ENCODE results near the gene CAST.
"Not testable (repeated sequence)": the region's sequence is repeated elsewhere in the genome, so short reads cannot be mapped to it uniquely, and the experiment has no call there.

The CAST gene

GRCh38 chr5:96794757-96795156 lies 132.6 kb downstream of the CAST start:
- Histone ChIP-seq H3K9ac (ENCODE audit: low read length in 2 of 2) (no peak overlapping the region), H3K4me1 (ENCODE audit: control insufficient read depth, insufficient read depth, low read length) (peaks cover 6% of the 10 kb centered on the region), H3K27me3 (ENCODE audit: control insufficient read depth in 1 of 2, insufficient read depth in 2 of 2, low read length in 2 of 2) (no peaks in the 10 kb centered on the region), H3K27ac (ENCODE audit: low read length) (no peak overlapping the region), H3K4me3 (ENCODE audit: low read length in 2 of 2) (no peak overlapping the region), H3K36me3 (ENCODE audit: control insufficient read depth in 2 of 2, insufficient read depth in 2 of 2, low read length in 2 of 2) (peaks cover 27 to 40% of the 10 kb centered on the region in 2 donors), H3K9me3 (ENCODE audit: control insufficient read depth in 2 of 2, low read length in 2 of 2) (no peaks in the 10 kb centered on the region)

DNA sequence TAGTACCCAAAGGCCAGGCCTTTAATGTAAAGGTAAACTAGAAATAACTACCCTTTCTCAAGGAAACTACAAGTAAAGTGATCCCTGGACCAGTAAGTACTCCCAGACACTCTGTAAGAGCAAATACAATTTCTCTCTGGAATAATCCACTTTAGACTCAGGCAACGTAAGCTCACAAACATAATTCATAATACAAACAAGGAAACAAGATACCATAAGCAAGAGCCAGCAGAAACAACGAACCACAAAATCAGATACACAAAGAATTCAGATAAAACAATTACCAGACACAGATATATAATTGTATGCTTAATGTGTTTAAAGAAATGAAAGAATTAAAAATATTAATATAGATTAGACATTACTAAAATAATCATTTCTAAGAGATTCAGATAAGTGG lies 133.4 kb downstream of the CAST start:
- Histone ChIP-seq H3K27ac (ENCODE audit: low read length) (no peak overlapping the region), H3K27me3 (ENCODE audit: control insufficient read depth in 1 of 2, insufficient read depth in 2 of 2, low read length in 2 of 2) (no peaks in the 10 kb centered on the region), H3K9me3 (ENCODE audit: control insufficient read depth in 2 of 2, low read length in 2 of 2) (no peaks in the 10 kb centered on the region), H3K4me1 (ENCODE audit: control insufficient read depth, insufficient read depth, low read length) (peaks cover 6% of the 10 kb centered on the region), H3K4me3 (ENCODE audit: low read length in 2 of 2) (no peak overlapping the region), H3K36me3 (ENCODE audit: control insufficient read depth in 2 of 2, insufficient read depth in 2 of 2, low read length in 2 of 2) (peaks cover 32 to 44% of the 10 kb centered on the region in 2 donors), H3K9ac (ENCODE audit: low read length in 2 of 2) (no peak overlapping the region)

- H3K4me3 ChIP-seq (ENCODE audit: low read length in 2 of 2): no peak overlapping the region
- peaks cover 36 to 49% of the 10 kb centered on the region in 2 donors for H3K36me3 ChIP-seq (ENCODE audit: control insufficient read depth in 2 of 2, insufficient read depth in 2 of 2, low read length in 2 of 2)
- no peaks in the 10 kb centered on the region for H3K27me3 ChIP-seq (ENCODE audit: control insufficient read depth in 1 of 2, insufficient read depth in 2 of 2, low read length in 2 of 2)
- H3K4me1 ChIP-seq (ENCODE audit: control insufficient read depth, insufficient read depth, low read length): no peaks in the 10 kb centered on the region
- no peak overlapping the region for H3K27ac ChIP-seq (ENCODE audit: low read length)
- no peak overlapping the region for H3K9ac ChIP-seq (ENCODE audit: low read length in 2 of 2)
- H3K9me3 ChIP-seq (ENCODE audit: control insufficient read depth in 2 of 2, low read length in 2 of 2): no peaks in the 10 kb centered on the region
Observed at GRCh38 chr5:96796434-96796833, 134.3 kb downstream of the CAST start.

- H3K36me3 ChIP-seq (ENCODE audit: control insufficient read depth in 2 of 2, insufficient read depth in 2 of 2, low read length in 2 of 2): peaks cover 21 to 24% of the 10 kb centered on the region in 2 donors
- H3K4me1 ChIP-seq (ENCODE audit: control insufficient read depth, insufficient read depth, low read length); H3K9ac ChIP-seq (ENCODE audit: low read length in 2 of 2); H3K4me3 ChIP-seq (ENCODE audit: low read length in 2 of 2); H3K27me3 ChIP-seq (ENCODE audit: control insufficient read depth in 1 of 2, insufficient read depth in 2 of 2, low read length in 2 of 2); H3K9me3 ChIP-seq (ENCODE audit: control insufficient read depth in 2 of 2, low read length in 2 of 2); H3K27ac ChIP-seq (ENCODE audit: low read length): not testable (repeated sequence)
Observed at GRCh38 chr5:96801718-96802117, 139.5 kb downstream of the CAST start.

- Histone ChIP-seq H3K36me3 (ENCODE audit: control insufficient read depth in 2 of 2, insufficient read depth in 2 of 2, low read length in 2 of 2) (peaks cover 0 to 6% of the 10 kb centered on the region in 2 donors), H3K9me3 (ENCODE audit: control insufficient read depth in 2 of 2, low read length in 2 of 2) (no peaks in the 10 kb centered on the region), H3K4me3 (ENCODE audit: low read length in 2 of 2) (peak overlapping the region; percentile 69 to 93), H3K27ac (ENCODE audit: low read length) (peak overlapping the region; percentile 98), H3K4me1 (ENCODE audit: control insufficient read depth, insufficient read depth, low read length) (peaks cover 7% of the 10 kb centered on the region), H3K27me3 (ENCODE audit: control insufficient read depth in 1 of 2, insufficient read depth in 2 of 2, low read length in 2 of 2) (no peaks in the 10 kb centered on the region), H3K9ac (ENCODE audit: low read length in 2 of 2) (peak overlapping the region; percentile 81 to 93)
Observed at GRCh38 chr5:96807075-96807654, 145.0 kb downstream of the CAST start.

- Histone ChIP-seq H3K27me3 (ENCODE audit: control insufficient read depth in 1 of 2, insufficient read depth in 2 of 2, low read length in 2 of 2) (no peaks in the 10 kb centered on the region), H3K4me3 (ENCODE audit: low read length in 2 of 2) (peak overlapping the region; percentile 69 to 93), H3K4me1 (ENCODE audit: control insufficient read depth, insufficient read depth, low read length) (peaks cover 7% of the 10 kb centered on the region), H3K9me3 (ENCODE audit: control insufficient read depth in 2 of 2, low read length in 2 of 2) (no peaks in the 10 kb centered on the region), H3K36me3 (ENCODE audit: control insufficient read depth in 2 of 2, insufficient read depth in 2 of 2, low read length in 2 of 2) (peaks cover 0 to 2% of the 10 kb centered on the region in 2 donors), H3K27ac (ENCODE audit: low read length) (peak overlapping the region; percentile 98), H3K9ac (ENCODE audit: low read length in 2 of 2) (peak overlapping the region; percentile 81 to 93)
Observed at GRCh38 chr5:96808541-96808828, 146.3 kb downstream of the CAST start.

GRCh38 chr5:96808868-96809558 lies 146.8 kb downstream of the CAST start:
- Histone ChIP-seq H3K36me3 (ENCODE audit: control insufficient read depth in 2 of 2, insufficient read depth in 2 of 2, low read length in 2 of 2) (peaks cover 0 to 2% of the 10 kb centered on the region in 2 donors), H3K4me1 (ENCODE audit: control insufficient read depth, insufficient read depth, low read length) (peaks cover 7% of the 10 kb centered on the region), H3K27ac (ENCODE audit: low read length) (peak overlapping the region; percentile 98), H3K9ac (ENCODE audit: low read length in 2 of 2) (peak overlapping the region; percentile 81 to 93), H3K9me3 (ENCODE audit: control insufficient read depth in 2 of 2, low read length in 2 of 2) (no peaks in the 10 kb centered on the region), H3K4me3 (ENCODE audit: low read length in 2 of 2) (peak overlapping the region in 1 of 2 donors; percentile 93), H3K27me3 (ENCODE audit: control insufficient read depth in 1 of 2, insufficient read depth in 2 of 2, low read length in 2 of 2) (no peaks in the 10 kb centered on the region)

GRCh38 chr5:96809921-96810320 lies 147.7 kb downstream of the CAST start:
- H3K27me3 ChIP-seq (ENCODE audit: control insufficient read depth in 1 of 2, insufficient read depth in 2 of 2, low read length in 2 of 2): no peaks in the 10 kb centered on the region
- no peak overlapping the region for H3K4me3 ChIP-seq (ENCODE audit: low read length in 2 of 2)
- H3K9ac ChIP-seq (ENCODE audit: low read length in 2 of 2): no peak overlapping the region
- no peaks in the 10 kb centered on the region for H3K36me3 ChIP-seq (ENCODE audit: control insufficient read depth in 2 of 2, insufficient read depth in 2 of 2, low read length in 2 of 2)
- peaks cover 7% of the 10 kb centered on the region for H3K4me1 ChIP-seq (ENCODE audit: control insufficient read depth, insufficient read depth, low read length)
- H3K9me3 ChIP-seq (ENCODE audit: control insufficient read depth in 2 of 2, low read length in 2 of 2): no peaks in the 10 kb centered on the region
- no peak overlapping the region for H3K27ac ChIP-seq (ENCODE audit: low read length)

DNA sequence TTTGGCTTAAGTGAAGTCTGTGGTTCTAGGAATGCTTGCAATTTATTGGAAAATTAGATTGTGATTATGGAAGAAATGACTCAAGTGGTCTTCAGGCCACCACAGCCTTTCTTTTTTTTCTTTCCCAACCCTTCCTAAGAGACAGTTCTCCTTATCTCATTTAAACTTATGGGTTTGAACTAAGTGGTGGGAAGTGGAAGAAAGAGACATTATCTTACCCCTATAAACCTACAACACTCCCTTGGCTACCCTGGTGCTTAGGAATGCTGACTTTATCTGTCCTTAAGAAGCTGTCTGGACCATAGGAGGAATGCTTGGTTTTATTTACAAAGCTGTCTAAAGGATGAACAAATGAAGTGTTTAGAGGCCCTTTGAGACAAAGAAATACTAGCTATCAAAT lies 150.7 kb downstream of the CAST start:
- Histone ChIP-seq H3K4me1 (ENCODE audit: control insufficient read depth, insufficient read depth, low read length) (peaks cover 4% of the 10 kb centered on the region), H3K4me3 (ENCODE audit: low read length in 2 of 2) (no peak overlapping the region), H3K36me3 (ENCODE audit: control insufficient read depth in 2 of 2, insufficient read depth in 2 of 2, low read length in 2 of 2) (no peaks in the 10 kb centered on the region), H3K9ac (ENCODE audit: low read length in 2 of 2) (no peak overlapping the region), H3K9me3 (ENCODE audit: control insufficient read depth in 2 of 2, low read length in 2 of 2) (no peaks in the 10 kb centered on the region), H3K27me3 (ENCODE audit: control insufficient read depth in 1 of 2, insufficient read depth in 2 of 2, low read length in 2 of 2) (no peaks in the 10 kb centered on the region), H3K27ac (ENCODE audit: low read length) (no peak overlapping the region)

DNA sequence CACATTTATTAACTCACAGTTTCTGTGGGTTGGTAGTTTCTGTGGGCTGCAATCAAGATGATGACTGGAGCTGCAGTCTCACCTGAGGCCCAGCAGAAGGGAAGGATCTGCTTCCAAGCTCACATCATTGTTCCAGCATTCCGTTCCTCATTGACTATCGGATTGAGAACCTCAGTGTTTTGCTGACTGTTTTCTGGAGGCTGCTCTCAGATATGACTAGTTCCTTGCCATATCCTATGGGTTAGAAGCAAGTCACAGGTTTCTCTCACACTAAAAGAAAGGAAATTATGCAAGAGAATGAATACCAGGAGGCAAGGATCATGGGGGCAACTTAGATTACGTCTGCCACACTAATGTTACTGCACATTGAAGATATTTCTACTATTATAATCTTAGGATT lies 151.9 kb downstream of the CAST start:
- Histone ChIP-seq H3K4me3 (ENCODE audit: low read length in 2 of 2) (no peak overlapping the region), H3K9me3 (ENCODE audit: control insufficient read depth in 2 of 2, low read length in 2 of 2) (no peaks in the 10 kb centered on the region), H3K4me1 (ENCODE audit: control insufficient read depth, insufficient read depth, low read length) (no peaks in the 10 kb centered on the region), H3K9ac (ENCODE audit: low read length in 2 of 2) (no peak overlapping the region), H3K27me3 (ENCODE audit: control insufficient read depth in 1 of 2, insufficient read depth in 2 of 2, low read length in 2 of 2) (no peaks in the 10 kb centered on the region), H3K27ac (ENCODE audit: low read length) (no peak overlapping the region), H3K36me3 (ENCODE audit: control insufficient read depth in 2 of 2, insufficient read depth in 2 of 2, low read length in 2 of 2) (no peaks in the 10 kb centered on the region)

- H3K27ac ChIP-seq (ENCODE audit: low read length): no peak overlapping the region
- H3K27me3 ChIP-seq (ENCODE audit: control insufficient read depth in 1 of 2, insufficient read depth in 2 of 2, low read length in 2 of 2): no peaks in the 10 kb centered on the region
- H3K9me3 ChIP-seq (ENCODE audit: control insufficient read depth in 2 of 2, low read length in 2 of 2): no peaks in the 10 kb centered on the region
- no peak overlapping the region for H3K4me3 ChIP-seq (ENCODE audit: low read length in 2 of 2)
- H3K4me1 ChIP-seq (ENCODE audit: control insufficient read depth, insufficient read depth, low read length): no peaks in the 10 kb centered on the region
- no peaks in the 10 kb centered on the region for H3K36me3 ChIP-seq (ENCODE audit: control insufficient read depth in 2 of 2, insufficient read depth in 2 of 2, low read length in 2 of 2)
- H3K9ac ChIP-seq (ENCODE audit: low read length in 2 of 2): no peak overlapping the region
Observed at GRCh38 chr5:96816411-96816939, 154.3 kb downstream of the CAST start.

Measured in stomach smooth muscle (tissue), 2 donors.